HEK293 (cell line): ENCODE data around the gene HMGXB3.
A peak's percentile ranks its signal among the peaks of the same experiment; 100 is the strongest.

Experiments
- ELK4 ChIP-seq: IDR thresholded peaks from 2 replicates; pipeline ENCODE4 v1.6.1; 2011; ENCODE audit warnings: mild to moderate bottlenecking, low read depth, low read length, borderline replicate concordance
- GFI1B ChIP-seq: fragments of 450-650 bp; formaldehyde crosslinking; IDR thresholded peaks from 2 replicates; pipeline ENCODE4 v1.5.1; 2016; ENCODE audit warnings: missing biosample characterization, missing genetic modification characterization
- GLI4 ChIP-seq: fragments of 450-650 bp; formaldehyde crosslinking; IDR thresholded peaks from 2 replicates; pipeline ENCODE4 v1.5.1; 2016; ENCODE audit warnings: missing biosample characterization, missing genetic modification characterization
- HOXA7 ChIP-seq: sonication (generic); formaldehyde crosslinking; IDR thresholded peaks from 2 replicates; pipeline ENCODE4 v1.8.1; 2022; ENCODE audit warnings: missing genetic modification reagents, borderline replicate concordance
- KLF10 ChIP-seq: fragments of 450-650 bp; IDR thresholded peaks from 2 replicates; pipeline ENCODE4 v1.5.1; 2018; ENCODE audit warnings: missing biosample characterization, mild to moderate bottlenecking, missing genetic modification characterization
- TRIM28 ChIP-seq: IDR thresholded peaks from 2 replicates; pipeline ENCODE4 v1.6.1; 2011; ENCODE audit warnings: low read length, control low read depth, borderline replicate concordance
- ZBTB10 ChIP-seq: fragments of 450-650 bp; formaldehyde crosslinking; IDR thresholded peaks from 2 replicates; pipeline ENCODE4 v1.5.1; 2016; ENCODE audit warnings: missing biosample characterization, missing genetic modification characterization
- ZBTB17 ChIP-seq: fragments of 450-650 bp; formaldehyde crosslinking; IDR thresholded peaks from 2 replicates; pipeline ENCODE4 v1.5.1; 2016; ENCODE audit warnings: missing biosample characterization, missing genetic modification characterization
- ZBTB20 ChIP-seq: fragments of 450-650 bp; formaldehyde crosslinking; IDR thresholded peaks from 2 replicates; pipeline ENCODE4 v1.5.1; 2016; ENCODE audit warnings: missing biosample characterization, missing genetic modification characterization
- ZFHX2 ChIP-seq: fragments of 450-650 bp; formaldehyde crosslinking; conservative IDR thresholded peaks from 2 replicates; pipeline ENCODE4 v1.5.1; 2016; ENCODE audit warnings: missing biosample characterization, missing genetic modification characterization
- ZFP41 ChIP-seq: fragments of 450-650 bp; formaldehyde crosslinking; IDR thresholded peaks from 2 replicates; pipeline ENCODE4 v1.5.1; 2016; ENCODE audit warnings: missing biosample characterization, missing genetic modification characterization, borderline replicate concordance
- ZNF132 ChIP-seq: fragments of 450-650 bp; formaldehyde crosslinking; IDR thresholded peaks from 2 replicates; pipeline ENCODE4 v1.5.1; 2017; ENCODE audit warnings: missing biosample characterization, missing genetic modification characterization, borderline replicate concordance
- ZNF214 ChIP-seq: fragments of 450-650 bp; formaldehyde crosslinking; IDR thresholded peaks from 2 replicates; pipeline ENCODE4 v1.5.1; 2017; ENCODE audit warnings: missing biosample characterization, mild to moderate bottlenecking, missing genetic modification characterization, borderline replicate concordance
- ZNF26 ChIP-seq: fragments of 450-650 bp; formaldehyde crosslinking; IDR thresholded peaks from 2 replicates; pipeline ENCODE4 v1.5.1; 2016; ENCODE audit warnings: missing biosample characterization, missing genetic modification characterization
- ZNF280C ChIP-seq: fragments of 450-650 bp; formaldehyde crosslinking; IDR thresholded peaks from 2 replicates; pipeline ENCODE4 v1.5.1; 2016; ENCODE audit warnings: missing biosample characterization, missing genetic modification characterization
- ZNF350 ChIP-seq: fragments of 450-650 bp; formaldehyde crosslinking; IDR thresholded peaks from 2 replicates; pipeline ENCODE4 v1.5.0; 2017; ENCODE audit warnings: missing biosample characterization, mild to moderate bottlenecking, missing genetic modification characterization
- ZNF488 ChIP-seq: fragments of 450-650 bp; formaldehyde crosslinking; IDR thresholded peaks from 2 replicates; pipeline ENCODE4 v1.5.1; 2016; ENCODE audit warnings: missing biosample characterization, missing genetic modification characterization
- ZNF518A ChIP-seq: fragments of 450-650 bp; formaldehyde crosslinking; conservative IDR thresholded peaks from 2 replicates; pipeline ENCODE4 v1.5.1; 2016; ENCODE audit warnings: low read depth, missing biosample characterization, missing genetic modification characterization
- ZNF548 ChIP-seq: fragments of 450-650 bp; formaldehyde crosslinking; IDR thresholded peaks from 2 replicates; pipeline ENCODE4 v1.5.1; 2016; ENCODE audit warnings: missing biosample characterization, missing genetic modification characterization
- ZNF571 ChIP-seq: fragments of 450-650 bp; formaldehyde crosslinking; IDR thresholded peaks from 2 replicates; pipeline ENCODE4 v1.5.0; 2017; ENCODE audit warnings: missing biosample characterization, missing genetic modification characterization
- ZNF621 ChIP-seq: fragments of 450-650 bp; formaldehyde crosslinking; IDR thresholded peaks from 2 replicates; pipeline ENCODE4 v1.5.1; 2017; ENCODE audit warnings: missing biosample characterization, missing genetic modification characterization
- ZNF660 ChIP-seq: fragments of 450-650 bp; IDR thresholded peaks from 2 replicates; pipeline ENCODE4 v1.5.1; 2018; ENCODE audit warnings: missing biosample characterization, mild to moderate bottlenecking, missing genetic modification characterization
- ZNF704 ChIP-seq: fragments of 450-650 bp; formaldehyde crosslinking; IDR thresholded peaks from 2 replicates; pipeline ENCODE4 v1.5.1; 2016; ENCODE audit warnings: missing biosample characterization, missing genetic modification characterization
- ZNF768 ChIP-seq: fragments of 450-650 bp; formaldehyde crosslinking; IDR thresholded peaks from 2 replicates; pipeline ENCODE4 v1.5.1; 2018; ENCODE audit warnings: missing biosample characterization, mild to moderate bottlenecking, missing genetic modification characterization

The HMGXB3 gene

GRCh38 chr5:150000256-150000989 lies at the start of gene HMGXB3, which contains the start of gene TIGD6 (continued):
- TF ChIP-seq KLF10 (tag by site-specific recombination) (no peak; the same call in 1 of the 2 replicates), ZNF132 (tag by site-specific recombination) (no peak), TRIM28 (no peak; the same call in 1 of the 2 replicates), ZNF280C (tag by site-specific recombination) (no peak), ZNF350 (tag by site-specific recombination) (no peak), ZNF548 (tag by site-specific recombination) (no peak), ZNF214 (tag by site-specific recombination) (no peak), ZBTB20 (tag by site-specific recombination) (peak; percentile 84; the same call in 1 of the 2 replicates), ELK4 (no peak), ZFP41 (tag by site-specific recombination) (no peak), ZNF571 (tag by site-specific recombination) (no peak), ZFHX2 (tag by site-specific recombination) (peak; percentile 54; the same call in 1 of the 2 replicates), ZNF488 (tag by site-specific recombination) (no peak), ZNF660 (tag by site-specific recombination) (peak; percentile 93), ZNF518A (tag by site-specific recombination) (peak; percentile 89), ZNF621 (tag by site-specific recombination) (no peak), ZNF704 (tag by site-specific recombination) (0 out of 2 replicates have a peak, but pooled peaks have one; percentile 18), HOXA7 (no peak), ZNF768 (tag by site-specific recombination) (no peak), ZNF26 (tag by site-specific recombination) (no peak), GLI4 (tag by site-specific recombination) (peak; percentile 90; the same call in 1 of the 2 replicates), ZBTB10 (tag by site-specific recombination) (0 out of 2 replicates have a peak, but pooled peaks have one; percentile 12), ZBTB17 (tag by site-specific recombination) (peak; percentile 89), GFI1B (no peak)
